Measurements from ENCODE around the gene AFF3. TPM values are rescaled to one million over a fixed set of nuclear protein-coding genes. Genes with fewer than 3 reads are reported as not detected.
"Not testable (repeated sequence)": the region's sequence is repeated elsewhere in the genome, so short reads cannot be mapped to it uniquely, and the experiment has no call there.

The AFF3 gene
- total and polyA plus RNA-seq, 2 experiments from 2014 or later: 7.3 to 7.8 TPM

DNA sequence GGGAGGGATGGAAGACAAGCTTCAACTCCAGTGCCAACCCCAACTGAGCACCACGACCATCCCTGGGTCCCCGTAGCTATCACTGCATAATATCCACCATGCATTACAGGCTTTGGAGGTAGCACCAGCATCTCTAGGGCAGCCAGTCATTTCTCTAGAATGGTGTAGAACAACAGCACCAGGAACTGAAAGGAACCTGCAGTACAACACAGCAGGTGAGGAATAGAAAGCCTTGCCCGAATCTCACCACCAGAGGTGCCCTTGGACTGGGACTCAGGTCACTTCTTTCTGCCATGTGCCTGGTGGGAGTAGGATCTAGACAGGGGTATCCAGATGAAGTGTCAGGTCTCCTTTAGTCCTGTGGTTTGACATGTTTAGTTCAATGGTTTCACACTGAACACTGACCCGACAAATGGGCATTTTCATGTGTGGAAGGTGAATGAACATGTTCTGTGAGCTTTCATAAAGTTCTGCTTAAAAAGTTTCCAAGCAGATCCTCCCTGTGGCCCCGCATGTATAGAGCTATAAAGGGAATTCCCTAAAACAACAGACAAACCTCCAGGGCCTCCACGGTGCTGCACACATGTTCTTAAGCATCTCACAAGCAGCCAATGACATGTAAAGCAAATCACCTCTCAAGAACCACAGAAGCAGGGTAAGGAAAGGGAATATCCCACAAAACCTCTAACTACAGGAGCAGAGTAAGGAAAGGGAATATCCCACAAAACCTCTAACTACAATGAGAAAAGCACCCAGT is 208.3 kb downstream of the AFF3 start:
- Histone ChIP-seq H3K27ac (no peak overlapping the region), H3K4me1 (ENCODE audit: insufficient read depth) (peaks cover 11% of the 10 kb centered on the region), H3K9me3 (ENCODE audit: low read depth) (no peaks in the 10 kb centered on the region), H3K27me3 (peaks cover 16% of the 10 kb centered on the region), H3K4me2 (no peak overlapping the region), H3K36me3 (replicated peaks; ENCODE audit: insufficient read depth, low read depth) (no peaks in the 10 kb centered on the region), H4K20me1 (ENCODE audit: insufficient read depth, poor library complexity, severe bottlenecking) (no peaks in the 10 kb centered on the region), H3K9me2 (replicated peaks; ENCODE audit: insufficient read depth) (no peaks in the 10 kb centered on the region), H3K4me3 (no peak overlapping the region), H2AFZ (no peak overlapping the region), H3K79me2 (no peaks in the 10 kb centered on the region)
- DNase-seq (ENCODE audit: low spot score): no peak
- 96% methylated on average over 6 of the region's 6 CpGs for WGBS (ENCODE audit: low lambda C conversion rate, missing lambda C conversion rate)
- no peak for TF ChIP-seq EZH2phosphoT487 (IDR thresholded peaks at IDR 0.05; ENCODE audit: low read depth, severe bottlenecking, unreplicated experiment)
- no peak for TF ChIP-seq EZH2 (IDR thresholded peaks at IDR 0.05; ENCODE audit: borderline replicate concordance)
- no peak for TF ChIP-seq CTCF (IDR thresholded peaks at IDR 0.05; ENCODE audit: poor library complexity)

GRCh38 chr2:99933491-99933890 is 208.9 kb downstream of the AFF3 start:
- not testable (repeated sequence) for H3K9me2 ChIP-seq (replicated peaks; ENCODE audit: insufficient read depth); H3K4me3 ChIP-seq; H4K20me1 ChIP-seq (ENCODE audit: insufficient read depth, poor library complexity, severe bottlenecking); H3K36me3 ChIP-seq (replicated peaks; ENCODE audit: insufficient read depth, low read depth); H3K27ac ChIP-seq; H3K9me3 ChIP-seq (ENCODE audit: low read depth); H2AFZ ChIP-seq; DNase-seq (ENCODE audit: low spot score); H3K79me2 ChIP-seq; H3K4me2 ChIP-seq
- H3K4me1 ChIP-seq (ENCODE audit: insufficient read depth): peaks cover 11% of the 10 kb centered on the region
- peaks cover 16% of the 10 kb centered on the region for H3K27me3 ChIP-seq
- 100% methylated on average over 3 of the region's 3 CpGs for WGBS (ENCODE audit: low lambda C conversion rate, missing lambda C conversion rate)

GRCh38 chr2:99928470-99929053 is 213.8 kb downstream of the AFF3 start:
- no peak for TF ChIP-seq CTCF (IDR thresholded peaks at IDR 0.05; ENCODE audit: poor library complexity)
- no peak for TF ChIP-seq EZH2 (IDR thresholded peaks at IDR 0.05; ENCODE audit: borderline replicate concordance)
- no peak for TF ChIP-seq EZH2phosphoT487 (IDR thresholded peaks at IDR 0.05; ENCODE audit: low read depth, severe bottlenecking, unreplicated experiment)
- H3K27me3 ChIP-seq: peaks cover 11% of the 10 kb centered on the region

GRCh38 chr2:99927690-99928207 is 214.6 kb downstream of the AFF3 start:
- H3K27me3 ChIP-seq: peaks cover 11% of the 10 kb centered on the region
- H3K4me3 ChIP-seq; H3K79me2 ChIP-seq; H3K36me3 ChIP-seq (replicated peaks; ENCODE audit: insufficient read depth, low read depth); H3K9me2 ChIP-seq (replicated peaks; ENCODE audit: insufficient read depth); H3K4me1 ChIP-seq (ENCODE audit: insufficient read depth); H3K27ac ChIP-seq; H3K9me3 ChIP-seq (ENCODE audit: low read depth); H2AFZ ChIP-seq; DNase-seq (ENCODE audit: low spot score); H3K4me2 ChIP-seq; H4K20me1 ChIP-seq (ENCODE audit: insufficient read depth, poor library complexity, severe bottlenecking): not testable (repeated sequence)
- 92% methylated on average over 7 of the region's 7 CpGs for WGBS (ENCODE audit: low lambda C conversion rate, missing lambda C conversion rate)

More at GRCh38 chr2:99928470-99929053, 213.8 kb downstream of the AFF3 start:
- 80% methylated on average over 6 of the region's 6 CpGs for WGBS (ENCODE audit: low lambda C conversion rate, missing lambda C conversion rate)
- no peak for DNase-seq (ENCODE audit: low spot score)
- H3K9me2 ChIP-seq (replicated peaks; ENCODE audit: insufficient read depth): no peaks in the 10 kb centered on the region
- no peaks in the 10 kb centered on the region for H3K9me3 ChIP-seq (ENCODE audit: low read depth)
- no peaks in the 10 kb centered on the region for H3K36me3 ChIP-seq (replicated peaks; ENCODE audit: insufficient read depth, low read depth)
- H3K4me3 ChIP-seq: no peak overlapping the region
- no peak overlapping the region for H3K4me2 ChIP-seq
- H4K20me1 ChIP-seq (ENCODE audit: insufficient read depth, poor library complexity, severe bottlenecking): no peaks in the 10 kb centered on the region
- H3K27ac ChIP-seq: no peak overlapping the region
- no peaks in the 10 kb centered on the region for H3K79me2 ChIP-seq
- H2AFZ ChIP-seq: no peak overlapping the region
- H3K4me1 ChIP-seq (ENCODE audit: insufficient read depth): no peaks in the 10 kb centered on the region

Data from hepatocyte (in vitro differentiated cells).